Hepatocyte (in vitro differentiated cells): Measurements from ENCODE around the gene CC2D2A. TPM values are rescaled to one million over a fixed set of nuclear protein-coding genes. Genes with fewer than 3 reads are reported as not detected.

ENCODE experiments used
- DNase-seq: peaks from one replicate; pipeline ENCODE4 v3.0.0-alpha.2; 2016; ENCODE audit warnings: low spot score
- H2AFZ ChIP-seq: fragments of 200-600 bp; sonication (generic); 2 replicates; pipeline ENCODE4 v1.6.0; 2016; ENCODE audit warnings: antibody characterized with exemption, mild to moderate bottlenecking
- H3K27ac ChIP-seq: fragments of 200-600 bp; sonication (generic); 2 replicates; pipeline ENCODE4 v1.5.1; 2016; ENCODE audit warnings: mild to moderate bottlenecking
- H3K27me3 ChIP-seq: fragments of 200-600 bp; sonication (generic); 2 replicates; pipeline ENCODE4 v1.6.1; 2016
- H3K36me3 ChIP-seq: fragments of 200-600 bp; sonication (generic); replicated peaks from 2 replicates; pipeline ENCODE4 v1.5.1; 2016; ENCODE audit warnings: low read depth; ENCODE audit not compliant: insufficient read depth
- H3K4me1 ChIP-seq: fragments of 200-600 bp; sonication (generic); 2 replicates; pipeline ENCODE4 v1.5.1; 2016; ENCODE audit warnings: mild to moderate bottlenecking, moderate library complexity; ENCODE audit not compliant: insufficient read depth
- H3K4me2 ChIP-seq: fragments of 200-600 bp; sonication (generic); 2 replicates; pipeline ENCODE4 v1.6.0; 2016
- H3K4me3 ChIP-seq: fragments of 200-600 bp; sonication (generic); 2 replicates; pipeline ENCODE4 v1.5.1; 2016; ENCODE audit warnings: mild to moderate bottlenecking
- H3K79me2 ChIP-seq: fragments of 200-600 bp; sonication (generic); 2 replicates; pipeline ENCODE4 v1.6.0; 2017; ENCODE audit warnings: mild to moderate bottlenecking
- H3K9me2 ChIP-seq: fragments of 200-600 bp; sonication (generic); replicated peaks from 2 replicates; pipeline ENCODE4 v1.6.0; 2017; ENCODE audit warnings: mild to moderate bottlenecking; ENCODE audit not compliant: insufficient read depth
- H3K9me3 ChIP-seq: fragments of 200-600 bp; sonication (generic); 2 replicates; pipeline ENCODE4 v1.5.1; 2016; ENCODE audit warnings: low read depth, mild to moderate bottlenecking
- H4K20me1 ChIP-seq: fragments of 200-600 bp; sonication (generic); 2 replicates; pipeline ENCODE4 v1.6.0; 2016; ENCODE audit warnings: mild to moderate bottlenecking; ENCODE audit not compliant: insufficient read depth, poor library complexity, severe bottlenecking
- EZH2 ChIP-seq: fragments of 200-600 bp; sonication (generic); IDR thresholded peaks from 2 replicates; pipeline ENCODE4 v1.6.1; 2016; ENCODE audit warnings: antibody characterized with exemption, mild to moderate bottlenecking, borderline replicate concordance
- EZH2phosphoT487 ChIP-seq: fragments of 200-600 bp; sonication (generic); IDR thresholded peaks from one replicate; pipeline ENCODE4 v1.6.1; 2018; ENCODE audit warnings: antibody characterized with exemption, mild to moderate bottlenecking, low read depth, moderate library complexity; ENCODE audit not compliant: unreplicated experiment, severe bottlenecking
- WGBS: methylation state at CpG from one replicate; pipeline ENCODE4 v1.1.6; 2016; ENCODE audit warnings: low lambda C conversion rate; ENCODE audit errors: missing lambda C conversion rate; 5-methylcytosine and 5-hydroxymethylcytosine counted together
- polyA plus RNA-seq: library from polyadenylated mRNA; unstranded; fragments of >200 nt; fragmentation: Nextera tagmentation; extraction: Ambion mirVana; gene quantifications from 2 replicates; pipeline ENCODE4 v1.2.1, GENCODE V29; 2016
- total RNA-seq: library from RNA; depleted of rRNA; stranded (reverse); fragments of >200 nt; gene quantifications from 2 replicates; pipeline ENCODE4 v1.2.3, GENCODE V29; 2014
- TF ChIP-seq, protein P1 (sequence below): fragments of 200-600 bp; sonication (generic); IDR thresholded peaks from 2 replicates; pipeline ENCODE4 v1.5.1; 2016; ENCODE audit warnings: antibody characterized with exemption, mild to moderate bottlenecking; ENCODE audit not compliant: poor library complexity

Gene CC2D2A
- total and polyA plus RNA-seq, 2 experiments from 2014 or later, result 6.8 to 33.6 TPM

DNA sequence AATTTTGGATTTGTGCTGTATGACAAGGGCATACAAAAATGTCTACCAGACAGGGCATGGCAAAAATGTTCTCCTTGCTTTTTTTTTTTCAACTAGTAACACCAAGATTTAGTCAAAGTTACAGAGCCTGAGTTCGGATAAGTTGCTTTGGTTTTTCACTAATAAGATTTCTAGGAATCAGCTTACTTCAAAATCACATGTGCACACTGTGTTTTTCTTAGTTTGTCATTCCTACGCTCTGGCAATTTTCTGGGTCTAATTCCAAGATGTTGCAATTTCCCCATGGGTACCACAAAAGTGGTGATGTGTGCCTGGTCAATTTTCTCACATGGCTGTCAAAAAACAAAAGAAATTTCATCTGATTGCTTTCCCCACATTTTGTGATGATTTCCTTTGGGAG lies 35.6 kb upstream of the CC2D2A start:
- 86% methylated on average over 2 of the region's 2 CpGs for WGBS
- H3K9me2 ChIP-seq, result no peaks in the 10 kb centered on the region
- H3K36me3 ChIP-seq, result no peaks in the 10 kb centered on the region
- no peaks in the 10 kb centered on the region for H3K9me3 ChIP-seq
- H3K79me2 ChIP-seq, result no peaks in the 10 kb centered on the region
- no peaks in the 10 kb centered on the region for H3K4me1 ChIP-seq
- no peaks in the 10 kb centered on the region for H4K20me1 ChIP-seq
- no peak overlapping the region for H3K4me2 ChIP-seq
- H3K4me3 ChIP-seq, result no peak overlapping the region
- TF ChIP-seq EZH2phosphoT487 (no peak), EZH2 (no peak)
- TF ChIP-seq, protein P1, sequence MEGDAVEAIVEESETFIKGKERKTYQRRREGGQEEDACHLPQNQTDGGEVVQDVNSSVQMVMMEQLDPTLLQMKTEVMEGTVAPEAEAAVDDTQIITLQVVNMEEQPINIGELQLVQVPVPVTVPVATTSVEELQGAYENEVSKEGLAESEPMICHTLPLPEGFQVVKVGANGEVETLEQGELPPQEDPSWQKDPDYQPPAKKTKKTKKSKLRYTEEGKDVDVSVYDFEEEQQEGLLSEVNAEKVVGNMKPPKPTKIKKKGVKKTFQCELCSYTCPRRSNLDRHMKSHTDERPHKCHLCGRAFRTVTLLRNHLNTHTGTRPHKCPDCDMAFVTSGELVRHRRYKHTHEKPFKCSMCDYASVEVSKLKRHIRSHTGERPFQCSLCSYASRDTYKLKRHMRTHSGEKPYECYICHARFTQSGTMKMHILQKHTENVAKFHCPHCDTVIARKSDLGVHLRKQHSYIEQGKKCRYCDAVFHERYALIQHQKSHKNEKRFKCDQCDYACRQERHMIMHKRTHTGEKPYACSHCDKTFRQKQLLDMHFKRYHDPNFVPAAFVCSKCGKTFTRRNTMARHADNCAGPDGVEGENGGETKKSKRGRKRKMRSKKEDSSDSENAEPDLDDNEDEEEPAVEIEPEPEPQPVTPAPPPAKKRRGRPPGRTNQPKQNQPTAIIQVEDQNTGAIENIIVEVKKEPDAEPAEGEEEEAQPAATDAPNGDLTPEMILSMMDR, result no peak
- no peak overlapping the region for H3K27ac ChIP-seq
- DNase-seq, result no peak
- no peak overlapping the region for H2AFZ ChIP-seq
- H3K27me3 ChIP-seq, result no peaks in the 10 kb centered on the region

DNA sequence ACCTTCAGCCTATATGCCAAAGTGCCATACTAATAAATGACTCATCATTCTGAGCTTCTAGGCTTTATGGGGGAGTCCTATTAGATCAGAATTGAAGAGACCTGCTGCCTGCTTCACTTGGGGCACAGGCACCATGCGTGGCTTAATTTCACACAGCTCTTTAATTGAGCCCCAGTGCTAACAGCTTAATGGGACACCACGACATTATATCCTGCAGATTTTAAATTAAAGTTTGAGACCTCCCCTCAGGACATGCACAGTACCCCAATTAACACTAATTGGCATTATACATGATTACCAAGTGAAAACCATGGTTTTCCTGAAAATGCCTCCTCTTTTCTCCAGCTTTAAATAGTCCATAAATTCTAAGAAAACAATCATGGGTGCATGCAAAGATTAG lies 35.0 kb upstream of the CC2D2A start:
- no peak overlapping the region for H3K4me3 ChIP-seq
- H3K4me1 ChIP-seq, result no peaks in the 10 kb centered on the region
- H3K27ac ChIP-seq, result no peak overlapping the region
- no peak overlapping the region for H3K4me2 ChIP-seq
- H2AFZ ChIP-seq, result no peak overlapping the region
- H3K9me3 ChIP-seq, result no peaks in the 10 kb centered on the region
- H3K79me2 ChIP-seq, result no peaks in the 10 kb centered on the region
- DNase-seq, result no peak
- no peaks in the 10 kb centered on the region for H4K20me1 ChIP-seq
- H3K36me3 ChIP-seq, result no peaks in the 10 kb centered on the region
- 90% methylated on average over 2 of the region's 2 CpGs for WGBS
- H3K27me3 ChIP-seq, result no peaks in the 10 kb centered on the region
- H3K9me2 ChIP-seq, result no peaks in the 10 kb centered on the region
- TF ChIP-seq, protein P1, result no peak

DNA sequence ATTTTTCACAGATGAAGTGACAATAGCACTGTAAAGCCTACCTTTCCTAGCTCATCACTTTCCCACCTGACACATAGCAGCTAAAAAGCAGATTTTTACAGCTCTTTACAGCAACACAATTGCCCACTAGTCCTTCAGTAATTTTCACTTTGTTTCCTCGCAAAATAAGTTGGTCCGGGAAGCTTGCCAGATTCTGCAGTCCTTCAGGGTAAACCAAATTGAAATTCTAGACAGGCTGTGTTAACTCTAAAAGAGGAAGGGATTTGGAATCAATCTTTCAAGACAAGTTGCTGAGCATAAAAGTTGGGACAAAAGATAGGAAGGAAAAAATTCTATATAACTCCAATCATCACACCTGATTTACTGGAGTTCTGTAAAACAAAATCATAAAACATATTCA lies 33.2 kb upstream of the CC2D2A start:
- no peaks in the 10 kb centered on the region for H3K79me2 ChIP-seq
- no peak overlapping the region for H3K4me2 ChIP-seq
- H3K4me3 ChIP-seq, result no peak overlapping the region
- H2AFZ ChIP-seq, result no peak overlapping the region
- TF ChIP-seq EZH2, result no peak
- TF ChIP-seq EZH2phosphoT487, result no peak
- TF ChIP-seq, protein P1, result no peak
- no peaks in the 10 kb centered on the region for H3K36me3 ChIP-seq
- no peaks in the 10 kb centered on the region for H3K27me3 ChIP-seq
- H4K20me1 ChIP-seq, result no peaks in the 10 kb centered on the region
- no peaks in the 10 kb centered on the region for H3K9me2 ChIP-seq
- no peak overlapping the region for H3K27ac ChIP-seq
- peak; percentile 37 for DNase-seq
- no peaks in the 10 kb centered on the region for H3K4me1 ChIP-seq
- no peaks in the 10 kb centered on the region for H3K9me3 ChIP-seq
- WGBS, result 37% methylated on average over 2 of the region's 2 CpGs

DNA sequence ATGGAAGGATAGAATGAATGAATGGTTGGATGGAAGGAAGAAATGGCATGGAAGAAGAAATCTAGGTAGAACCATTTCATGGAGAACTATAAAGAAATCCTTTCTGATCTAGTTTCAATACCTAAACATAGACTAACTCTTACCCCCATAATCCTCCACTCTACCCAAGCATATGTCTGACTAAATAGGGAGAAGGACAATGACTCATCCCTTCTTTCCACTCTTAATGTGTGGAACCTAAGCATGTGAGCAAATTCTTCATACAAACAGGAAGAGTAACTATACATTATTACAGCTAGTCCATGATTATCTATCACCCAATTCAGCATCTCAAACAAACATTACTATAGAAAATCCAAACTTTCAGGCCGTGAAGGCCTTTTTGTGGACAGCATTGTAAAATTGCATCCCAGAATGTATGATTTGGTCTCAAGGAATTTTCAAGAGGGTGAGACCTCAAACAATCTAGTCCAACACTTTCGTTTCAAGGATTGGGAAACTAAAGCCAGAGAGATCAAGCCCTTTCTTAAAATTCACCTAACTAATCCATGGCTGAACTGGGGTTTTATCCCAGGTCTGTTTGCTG lies 30.6 kb upstream of the CC2D2A start:
- H3K27ac ChIP-seq, result no peak overlapping the region
- H3K4me3 ChIP-seq, result no peak overlapping the region
- no peaks in the 10 kb centered on the region for H3K79me2 ChIP-seq
- no peaks in the 10 kb centered on the region for H4K20me1 ChIP-seq
- WGBS, result 61% methylated on average over 2 of the region's 2 CpGs
- H3K9me2 ChIP-seq, result no peaks in the 10 kb centered on the region
- H3K27me3 ChIP-seq, result no peaks in the 10 kb centered on the region
- H3K36me3 ChIP-seq, result no peaks in the 10 kb centered on the region
- H3K4me2 ChIP-seq, result no peak overlapping the region
- no peaks in the 10 kb centered on the region for H3K4me1 ChIP-seq
- DNase-seq, result no peak
- TF ChIP-seq EZH2phosphoT487, result no peak
- TF ChIP-seq EZH2, result no peak
- H2AFZ ChIP-seq, result no peak overlapping the region
- H3K9me3 ChIP-seq, result no peaks in the 10 kb centered on the region
